GM12874 (cell line): ENCODE data around the gene F10.

Experiments used
- TF ChIP-seq, protein P1 (sequence below): IDR thresholded peaks from 2 replicates; pipeline ENCODE4 v1.5.1; 2011; ENCODE audit warnings: low read depth, mild to moderate bottlenecking, control low read depth, low read length, moderate library complexity; ENCODE audit not compliant: insufficient read depth

The F10 gene

GRCh38 chr13:113098162-113098732, 24.4 kb upstream of the F10 start:
- TF ChIP-seq, protein P1, sequence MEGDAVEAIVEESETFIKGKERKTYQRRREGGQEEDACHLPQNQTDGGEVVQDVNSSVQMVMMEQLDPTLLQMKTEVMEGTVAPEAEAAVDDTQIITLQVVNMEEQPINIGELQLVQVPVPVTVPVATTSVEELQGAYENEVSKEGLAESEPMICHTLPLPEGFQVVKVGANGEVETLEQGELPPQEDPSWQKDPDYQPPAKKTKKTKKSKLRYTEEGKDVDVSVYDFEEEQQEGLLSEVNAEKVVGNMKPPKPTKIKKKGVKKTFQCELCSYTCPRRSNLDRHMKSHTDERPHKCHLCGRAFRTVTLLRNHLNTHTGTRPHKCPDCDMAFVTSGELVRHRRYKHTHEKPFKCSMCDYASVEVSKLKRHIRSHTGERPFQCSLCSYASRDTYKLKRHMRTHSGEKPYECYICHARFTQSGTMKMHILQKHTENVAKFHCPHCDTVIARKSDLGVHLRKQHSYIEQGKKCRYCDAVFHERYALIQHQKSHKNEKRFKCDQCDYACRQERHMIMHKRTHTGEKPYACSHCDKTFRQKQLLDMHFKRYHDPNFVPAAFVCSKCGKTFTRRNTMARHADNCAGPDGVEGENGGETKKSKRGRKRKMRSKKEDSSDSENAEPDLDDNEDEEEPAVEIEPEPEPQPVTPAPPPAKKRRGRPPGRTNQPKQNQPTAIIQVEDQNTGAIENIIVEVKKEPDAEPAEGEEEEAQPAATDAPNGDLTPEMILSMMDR: no peak

GRCh38 chr13:113099142-113099541, 23.5 kb upstream of the F10 start:
- TF ChIP-seq, protein P1: no peak

- TF ChIP-seq, protein P1: no peak
Measured at GRCh38 chr13:113102727-113103126, 19.9 kb upstream of the F10 start.

- TF ChIP-seq, protein P1: no peak
Measured at GRCh38 chr13:113103646-113104045, 19.0 kb upstream of the F10 start.

GRCh38 chr13:113105032-113105920, 17.3 kb upstream of the F10 start, which contains the start of gene F7:
Gene F7, plus strand, starts transcription at chr13:113105791. Its CDS starts 51 bp downstream, at chr13:113105842.
- TF ChIP-seq, protein P1: no peak

DNA sequence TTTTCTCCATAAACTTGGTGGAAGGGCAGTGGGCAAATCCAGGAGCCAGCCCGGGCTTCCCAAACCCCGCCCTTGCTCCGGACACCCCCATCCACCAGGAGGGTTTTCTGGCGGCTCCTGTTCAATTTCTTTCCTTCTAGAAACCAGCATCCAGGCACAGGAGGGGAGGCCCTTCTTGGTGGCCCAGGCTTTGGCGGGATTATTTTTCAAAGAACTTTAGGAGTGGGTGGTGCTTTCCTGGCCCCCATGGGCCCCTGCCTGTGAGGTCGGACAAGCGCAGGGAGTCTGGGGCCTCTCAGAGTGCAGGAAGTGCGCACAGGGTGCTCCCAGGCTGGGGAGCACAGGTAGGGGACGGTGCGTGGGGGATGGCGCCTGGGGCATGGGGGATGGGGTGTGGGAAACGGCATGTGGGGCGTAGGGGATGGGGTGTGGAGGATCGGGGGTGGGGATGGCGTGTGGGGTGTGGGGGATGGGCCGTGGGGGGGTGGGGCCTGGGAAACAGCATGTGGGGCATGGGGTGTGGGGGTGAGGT, 16.6 kb upstream of the F10 start:
- TF ChIP-seq, protein P1: no peak

DNA sequence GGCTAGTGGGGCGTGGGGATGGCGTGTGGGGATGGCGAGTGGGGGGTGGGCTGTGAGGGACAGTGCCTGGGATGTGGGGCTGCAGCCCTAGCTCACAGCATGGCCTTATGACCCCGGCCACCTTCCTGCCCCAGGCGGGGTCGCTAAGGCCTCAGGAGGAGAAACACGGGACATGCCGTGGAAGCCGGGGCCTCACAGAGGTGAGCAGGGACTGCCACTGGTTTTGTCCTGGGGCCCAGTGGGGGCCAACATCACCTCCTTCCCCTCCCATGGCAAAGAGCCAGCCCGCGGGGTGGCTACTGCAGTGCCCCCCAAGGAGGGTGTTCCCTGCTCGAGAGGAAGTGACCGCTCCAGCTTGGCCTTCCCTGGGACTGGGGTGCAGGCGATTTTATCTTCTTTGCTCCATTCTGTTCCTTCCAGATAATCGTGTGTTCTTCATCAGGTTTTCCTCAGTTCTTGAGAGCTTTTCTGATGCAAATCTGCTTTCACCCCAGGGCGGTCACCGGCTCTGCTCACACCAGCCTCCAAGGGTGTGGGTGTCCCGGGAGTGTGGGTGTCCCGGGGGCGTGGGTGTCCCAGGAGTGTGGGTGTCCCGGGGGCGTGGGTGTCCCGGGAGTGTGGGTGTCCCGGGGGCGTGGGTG, 15.8 kb upstream of the F10 start:
- TF ChIP-seq, protein P1: no peak
